ENCODE measurements around the gene SLC9A8.

DNA sequence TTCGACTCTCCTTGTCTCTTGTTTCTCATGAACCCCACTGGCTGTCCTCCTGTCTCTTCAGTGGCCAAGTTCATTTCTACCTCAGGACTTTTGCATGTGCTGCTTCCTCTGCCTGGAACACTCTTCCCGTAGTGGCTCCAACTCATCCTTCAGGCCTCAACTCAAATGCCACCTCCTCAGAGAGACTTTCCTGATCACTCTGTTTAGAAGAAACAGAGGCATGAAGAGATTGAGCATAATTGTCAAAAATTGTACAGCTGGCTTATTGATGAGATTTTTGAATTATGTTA is 17.5 kb upstream of the SLC9A8 start:
- TF ChIP-seq, protein P1, sequence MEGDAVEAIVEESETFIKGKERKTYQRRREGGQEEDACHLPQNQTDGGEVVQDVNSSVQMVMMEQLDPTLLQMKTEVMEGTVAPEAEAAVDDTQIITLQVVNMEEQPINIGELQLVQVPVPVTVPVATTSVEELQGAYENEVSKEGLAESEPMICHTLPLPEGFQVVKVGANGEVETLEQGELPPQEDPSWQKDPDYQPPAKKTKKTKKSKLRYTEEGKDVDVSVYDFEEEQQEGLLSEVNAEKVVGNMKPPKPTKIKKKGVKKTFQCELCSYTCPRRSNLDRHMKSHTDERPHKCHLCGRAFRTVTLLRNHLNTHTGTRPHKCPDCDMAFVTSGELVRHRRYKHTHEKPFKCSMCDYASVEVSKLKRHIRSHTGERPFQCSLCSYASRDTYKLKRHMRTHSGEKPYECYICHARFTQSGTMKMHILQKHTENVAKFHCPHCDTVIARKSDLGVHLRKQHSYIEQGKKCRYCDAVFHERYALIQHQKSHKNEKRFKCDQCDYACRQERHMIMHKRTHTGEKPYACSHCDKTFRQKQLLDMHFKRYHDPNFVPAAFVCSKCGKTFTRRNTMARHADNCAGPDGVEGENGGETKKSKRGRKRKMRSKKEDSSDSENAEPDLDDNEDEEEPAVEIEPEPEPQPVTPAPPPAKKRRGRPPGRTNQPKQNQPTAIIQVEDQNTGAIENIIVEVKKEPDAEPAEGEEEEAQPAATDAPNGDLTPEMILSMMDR (conservative IDR thresholded peaks at IDR 0.05; ENCODE audit: low read depth, low read length), result no peak
- TF ChIP-seq POLR2A (IDR thresholded peaks at IDR 0.05; ENCODE audit: low read depth, low read length), result no peak
- TF ChIP-seq CHD1 (IDR thresholded peaks at IDR 0.05; ENCODE audit: low read depth, low read length), result no peak
